GM12892 (cell line): ENCODE results near the gene INTS11.

ENCODE experiments used
- POLR2A ChIP-seq: IDR thresholded peaks from 2 replicates; pipeline ENCODE4 v1.6.1; 2011; ENCODE audit warnings: low read depth, low read length, control low read depth
- POLR2AphosphoS5 ChIP-seq: IDR thresholded peaks from 2 replicates; pipeline ENCODE4 v1.6.1; 2011; ENCODE audit warnings: low read depth, low read length, control low read depth
- TAF1 ChIP-seq: IDR thresholded peaks from 2 replicates; pipeline ENCODE4 v1.6.1; 2011; ENCODE audit warnings: low read depth, mild to moderate bottlenecking, control low read depth, low read length, borderline replicate concordance

GRCh38 chr1:1278620-1279019, 45.8 kb downstream of the INTS11 start:
- TF ChIP-seq POLR2A (no peak), POLR2AphosphoS5 (no peak), TAF1 (no peak)
